Caco-2 (cell line): ENCODE data around the gene PATJ. TPM values are rescaled to one million over a fixed set of nuclear protein-coding genes. Genes with fewer than 3 reads are reported as not detected.
A peak's percentile ranks its signal among the peaks of the same experiment; 100 is the strongest.
"Not testable (repeated sequence)": the region's sequence is repeated elsewhere in the genome, so short reads cannot be mapped to it uniquely, and the experiment has no call there.

ENCODE experiments used
- BruUV-seq: library from RNA; stranded (reverse); fragments of 400-500 nt; replicated peaks from 2 replicates; lab custom pipeline; 2021; lab: Mats Ljungman, UMichigan
- CTCF ChIA-PET: fragments of 300-600 bp; sonication (Branson Sonifier 250); formaldehyde crosslinking; loops from one replicate; lab custom pipeline; 2022; ENCODE audit warnings: antibody characterized with exemption; lab: Charles Lee
- POLR2A ChIA-PET: fragments of 300-600 bp; sonication (Branson Sonifier 250); formaldehyde crosslinking; loops from one replicate; lab custom pipeline; 2022; ENCODE audit warnings: antibody characterized with exemption; lab: Charles Lee
- DNase-seq, 2 experiments: peaks; one replicate each; pipeline versions ENCODE4 v3.0.0 to v3.0.0-alpha.2; 2020 to 2022
- H3K27me3 ChIP-seq: replicated peaks from 2 replicates; pipeline ENCODE4 v1.6.0; 2011; ENCODE audit warnings: low read length; ENCODE audit not compliant: control insufficient read depth, insufficient read depth
- H3K36me3 ChIP-seq: 2 replicates; pipeline ENCODE4 v1.5.1; 2011; ENCODE audit warnings: low read length; ENCODE audit not compliant: control insufficient read depth, insufficient read depth
- H3K4me1 ChIP-seq: fragments of 250-450 bp; sonication (Bioruptor Pico); 2 replicates; pipeline ENCODE4 v1.5.1; 2020; ENCODE audit warnings: mild to moderate bottlenecking
- H3K4me3 ChIP-seq: 2 replicates; pipeline ENCODE4 v1.5.1; 2011; ENCODE audit warnings: low read depth, mild to moderate bottlenecking, control low read depth, low read length
- H3K9me3 ChIP-seq: fragments of 250-450 bp; sonication (Bioruptor Pico); 2 replicates; pipeline ENCODE4 v1.5.1; 2020; ENCODE audit warnings: mild to moderate bottlenecking, moderate library complexity
- H3K27ac Mint-ChIP-seq: one replicate; pipeline ENCODE4 v1.8.0; 2022; ENCODE audit warnings: mixed read lengths; ENCODE audit not compliant: unreplicated experiment
- H3K27me3 Mint-ChIP-seq: one replicate; pipeline ENCODE4 v1.8.0; 2022; ENCODE audit warnings: mixed read lengths; ENCODE audit not compliant: insufficient read depth, unreplicated experiment
- H3K36me3 Mint-ChIP-seq: one replicate; pipeline ENCODE4 v1.8.0; 2022; ENCODE audit warnings: mild to moderate bottlenecking, mixed read lengths; ENCODE audit not compliant: insufficient read depth, unreplicated experiment
- H3K4me1 Mint-ChIP-seq: one replicate; pipeline ENCODE4 v1.8.0; 2022; ENCODE audit warnings: low read depth, mixed read lengths; ENCODE audit not compliant: unreplicated experiment
- H3K4me3 Mint-ChIP-seq: one replicate; pipeline ENCODE4 v1.8.0; 2022; ENCODE audit warnings: mild to moderate bottlenecking, moderate library complexity, mixed read lengths; ENCODE audit not compliant: unreplicated experiment
- H3K9me3 Mint-ChIP-seq: one replicate; pipeline ENCODE4 v1.8.0; 2022; ENCODE audit warnings: mixed read lengths; ENCODE audit not compliant: unreplicated experiment
- CTCF ChIP-seq, 2 experiments: fragments of 200-600 bp in 1 of 2; IDR thresholded peaks; 1 replicate in 1 of 2; 2 replicates in 1 of 2; pipeline versions ENCODE4 v1.5.1 to v1.8.0; 2011 to 2022; ENCODE audit warnings: antibody characterized with exemption in 1 of 2, control low read depth in 1 of 2, inconsistent platforms in 1 of 2, low read depth in 1 of 2, low read length in 1 of 2, mild to moderate bottlenecking in 1 of 2, moderate library complexity in 1 of 2; ENCODE audit not compliant: insufficient read depth in 1 of 2, severe bottlenecking in 1 of 2, unreplicated experiment in 1 of 2
- intact Hi-C: fragments of 100-400 bp; cut with micrococcal nuclease; formaldehyde crosslinking; loops from one replicate; pipeline ENCODE4 v1.10.0; 2022; ENCODE audit not compliant: unreplicated experiment
- total RNA-seq: library from RNA; stranded (reverse); gene quantifications from 2 replicates; pipeline ENCODE4 v1.2.3, GENCODE V29; 2022

Gene PATJ
- total RNA-seq, 1 experiment from 2014 or later = 31.6 TPM

- Histone ChIP-seq H3K36me3 (no peaks in the 10 kb centered on the region), H3K4me1 (no peaks in the 10 kb centered on the region), H3K27me3 (no peaks in the 10 kb centered on the region), H3K4me3 (no peak overlapping the region), H3K9me3 (no peaks in the 10 kb centered on the region)
- POLR2A ChIA-PET = no interaction called here
- Mint-ChIP-seq H3K27ac (no peak overlapping the region), H3K4me1 (peaks cover 24% of the 10 kb centered on the region), H3K9me3 (no peaks in the 10 kb centered on the region), H3K4me3 (no peak overlapping the region), H3K36me3 (peaks cover 4% of the 10 kb centered on the region), H3K27me3 (no peaks in the 10 kb centered on the region)
- DNase-seq = no peak
- intact Hi-C loops = no loop called here
- no TSS peak for BruUV-seq
- CTCF ChIA-PET = no interaction called here
- TF ChIP-seq CTCF (IDR thresholded peaks at IDR 0.05; ENCODE audit: insufficient read depth in 1 of 2, low read depth in 1 of 2, low read length in 1 of 2, severe bottlenecking in 1 of 2, unreplicated experiment in 1 of 2) = no peak
Observed at GRCh38 chr1:62178372-62178771, 436.1 kb downstream of the PATJ start.

- H3K27me3 Mint-ChIP-seq, CTCF ChIA-PET, H3K9me3 Mint-ChIP-seq, intact Hi-C loops, BruUV-seq, DNase-seq, H3K4me3 Mint-ChIP-seq, POLR2A ChIA-PET, H3K36me3 ChIP-seq, H3K27me3 ChIP-seq, H3K9me3 ChIP-seq, H3K36me3 Mint-ChIP-seq, H3K4me1 ChIP-seq, H3K4me3 ChIP-seq, H3K27ac Mint-ChIP-seq: not testable (repeated sequence)
- H3K4me1 Mint-ChIP-seq = peaks cover 24% of the 10 kb centered on the region
Observed at GRCh38 chr1:62180054-62180453, 437.8 kb downstream of the PATJ start.

- CTCF ChIA-PET = no interaction called here
- Mint-ChIP-seq H3K4me1 (peaks cover 24% of the 10 kb centered on the region), H3K4me3 (no peak overlapping the region), H3K27ac (no peak overlapping the region), H3K27me3 (no peaks in the 10 kb centered on the region), H3K36me3 (peaks cover 4% of the 10 kb centered on the region), H3K9me3 (no peaks in the 10 kb centered on the region)
- Histone ChIP-seq H3K4me3 (no peak overlapping the region), H3K9me3 (no peaks in the 10 kb centered on the region), H3K36me3 (no peaks in the 10 kb centered on the region), H3K27me3 (no peaks in the 10 kb centered on the region), H3K4me1 (no peaks in the 10 kb centered on the region)
- no peak for TF ChIP-seq CTCF (IDR thresholded peaks at IDR 0.05; ENCODE audit: insufficient read depth in 1 of 2, low read depth in 1 of 2, low read length in 1 of 2, severe bottlenecking in 1 of 2, unreplicated experiment in 1 of 2)
- POLR2A ChIA-PET = no interaction called here
- intact Hi-C loops = no loop called here
- no TSS peak for BruUV-seq
- DNase-seq = peak; percentile 46 to 49
Observed at GRCh38 chr1:62180639-62181038, 438.4 kb downstream of the PATJ start.

DNA sequence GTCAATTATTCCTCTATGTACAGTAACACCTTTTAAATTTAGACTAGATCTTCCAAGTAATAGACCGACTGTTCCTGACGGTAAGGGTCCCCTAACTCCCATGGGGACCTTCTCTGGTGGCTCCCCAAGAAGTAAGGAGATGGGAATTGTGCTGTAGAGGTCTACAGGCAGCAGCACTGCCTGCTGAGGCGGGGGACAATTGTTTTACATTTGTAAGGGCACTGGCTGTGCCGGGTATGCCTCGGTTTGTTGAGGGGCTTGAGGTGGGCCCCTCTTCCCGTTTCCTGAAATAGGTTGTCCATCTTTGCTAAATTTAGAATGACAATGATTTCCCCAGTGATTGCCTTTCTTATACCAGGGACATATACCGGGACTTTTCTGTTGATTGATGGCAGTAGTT, 439.3 kb downstream of the PATJ start:
- H3K36me3 Mint-ChIP-seq = peaks cover 4% of the 10 kb centered on the region
- Histone ChIP-seq H3K27me3 (no peaks in the 10 kb centered on the region), H3K9me3 (no peaks in the 10 kb centered on the region), H3K36me3 (no peaks in the 10 kb centered on the region), H3K4me1 (no peaks in the 10 kb centered on the region), H3K4me3 (no peak overlapping the region)
- intact Hi-C loops = no loop called here
- H3K27ac Mint-ChIP-seq = no peak overlapping the region
- H3K4me3 Mint-ChIP-seq = no peak overlapping the region
- no TSS peak for BruUV-seq
- H3K4me1 Mint-ChIP-seq = peaks cover 24% of the 10 kb centered on the region
- H3K9me3 Mint-ChIP-seq = no peaks in the 10 kb centered on the region
- POLR2A ChIA-PET = no interaction called here
- CTCF ChIA-PET = no interaction called here
- no peak for TF ChIP-seq CTCF (IDR thresholded peaks at IDR 0.05; ENCODE audit: insufficient read depth in 1 of 2, low read depth in 1 of 2, low read length in 1 of 2, severe bottlenecking in 1 of 2, unreplicated experiment in 1 of 2)
- DNase-seq = no peak
- H3K27me3 Mint-ChIP-seq = no peaks in the 10 kb centered on the region

GRCh38 chr1:62182157-62182556, 439.9 kb downstream of the PATJ start:
- CTCF ChIA-PET, H3K9me3 ChIP-seq, H3K36me3 Mint-ChIP-seq, H3K27ac Mint-ChIP-seq, H3K27me3 ChIP-seq, H3K4me3 Mint-ChIP-seq, H3K27me3 Mint-ChIP-seq, BruUV-seq, intact Hi-C loops, H3K36me3 ChIP-seq, H3K4me1 ChIP-seq, H3K9me3 Mint-ChIP-seq, H3K4me3 ChIP-seq, DNase-seq, POLR2A ChIA-PET: not testable (repeated sequence)
- peaks cover 24% of the 10 kb centered on the region for H3K4me1 Mint-ChIP-seq
